ENCODE results near the gene CNTD1. TPM values are rescaled to one million over a fixed set of nuclear protein-coding genes. Genes with fewer than 3 reads are reported as not detected.

CNTD1 gene
- not detected for total RNA-seq
- total RNA-seq (2013) = not detected

GRCh38 chr17:42798383-42799380 lies at the start of gene CNTD1, which contains the start of gene COA3:
TSS of gene CNTD1 (plus strand) at chr17:42798861. CDS start at chr17:42799068, 207 bp downstream.
TSS of gene COA3 (minus strand) at chr17:42798704. CDS start at chr17:42798681, 23 bp downstream.
- intact Hi-C loops (cut with micrococcal nuclease) = no loop called here
- WGBS (ENCODE audit: insufficient coverage) = 27% methylated on average over 66 of the region's 66 CpGs

DNA sequence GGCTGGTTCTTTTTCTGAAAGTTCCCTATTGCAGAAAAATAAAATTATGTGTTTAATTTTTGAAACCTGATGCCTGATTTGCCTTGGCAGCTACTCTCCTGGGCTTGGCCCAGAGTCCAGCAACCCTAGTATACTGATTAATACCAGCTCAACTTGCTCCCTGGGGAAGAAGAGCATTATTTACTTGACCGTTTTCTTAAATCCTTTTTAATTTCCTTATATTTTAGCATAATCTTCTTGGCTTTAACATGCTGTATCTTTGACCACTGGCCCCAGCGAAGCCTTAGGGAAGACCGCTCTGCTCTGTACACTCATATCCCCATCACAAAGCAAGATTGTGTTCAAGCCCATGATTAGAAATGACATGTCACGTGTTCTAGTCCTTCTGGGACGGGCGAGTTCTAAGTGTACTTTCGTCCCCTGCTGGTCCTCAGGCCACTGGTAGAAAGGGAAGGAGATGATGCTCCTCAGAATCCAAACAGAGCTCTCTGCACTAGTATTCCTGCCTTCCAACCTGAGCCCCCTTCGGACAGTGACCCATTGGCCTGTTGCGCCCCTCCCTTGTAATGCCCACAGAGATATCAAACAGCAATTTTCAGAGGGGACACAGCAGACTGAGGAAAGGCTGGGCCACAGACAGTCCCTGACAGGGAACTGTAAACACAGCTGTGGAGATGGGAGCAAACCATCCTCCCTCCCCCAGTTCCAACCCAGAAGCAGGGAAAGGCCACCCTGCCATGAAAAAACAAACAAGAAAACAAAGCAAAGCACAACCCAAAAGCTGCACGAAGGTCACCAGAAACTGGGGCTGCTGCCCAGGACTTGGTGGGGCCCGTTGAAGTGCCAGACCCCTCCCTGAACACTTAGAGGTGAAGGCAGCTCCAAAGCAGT lies 49.5 kb upstream of the CNTD1 start:
- no peak overlapping the region for H3K27ac ChIP-seq (ENCODE audit: low read length)
- Mint-ChIP-seq H3K27me3 (ENCODE audit: low read depth in 2 of 2) (peaks cover 16 to 25% of the 10 kb centered on the region in 2 donors), H3K4me1 (peaks cover 6 to 8% of the 10 kb centered on the region in 2 donors)

More at GRCh38 chr17:42798383-42799380, at the start of gene CNTD1, which contains the start of gene COA3:
- H3K9me3 Mint-ChIP-seq = no peaks in the 10 kb centered on the region
- H3K4me1 Mint-ChIP-seq = peaks cover 18 to 37% of the 10 kb centered on the region in 2 donors
- no peaks in the 10 kb centered on the region for H3K36me3 ChIP-seq (ENCODE audit: control insufficient read depth, insufficient read depth, low read length)
- H3K27ac ChIP-seq (ENCODE audit: low read length) = no peak within 1 kb of the TSS
- TF ChIP-seq, protein P1, sequence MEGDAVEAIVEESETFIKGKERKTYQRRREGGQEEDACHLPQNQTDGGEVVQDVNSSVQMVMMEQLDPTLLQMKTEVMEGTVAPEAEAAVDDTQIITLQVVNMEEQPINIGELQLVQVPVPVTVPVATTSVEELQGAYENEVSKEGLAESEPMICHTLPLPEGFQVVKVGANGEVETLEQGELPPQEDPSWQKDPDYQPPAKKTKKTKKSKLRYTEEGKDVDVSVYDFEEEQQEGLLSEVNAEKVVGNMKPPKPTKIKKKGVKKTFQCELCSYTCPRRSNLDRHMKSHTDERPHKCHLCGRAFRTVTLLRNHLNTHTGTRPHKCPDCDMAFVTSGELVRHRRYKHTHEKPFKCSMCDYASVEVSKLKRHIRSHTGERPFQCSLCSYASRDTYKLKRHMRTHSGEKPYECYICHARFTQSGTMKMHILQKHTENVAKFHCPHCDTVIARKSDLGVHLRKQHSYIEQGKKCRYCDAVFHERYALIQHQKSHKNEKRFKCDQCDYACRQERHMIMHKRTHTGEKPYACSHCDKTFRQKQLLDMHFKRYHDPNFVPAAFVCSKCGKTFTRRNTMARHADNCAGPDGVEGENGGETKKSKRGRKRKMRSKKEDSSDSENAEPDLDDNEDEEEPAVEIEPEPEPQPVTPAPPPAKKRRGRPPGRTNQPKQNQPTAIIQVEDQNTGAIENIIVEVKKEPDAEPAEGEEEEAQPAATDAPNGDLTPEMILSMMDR (IDR thresholded peaks at IDR 0.05) = no peak
- H3K27me3 Mint-ChIP-seq (ENCODE audit: low read depth in 2 of 2) = peaks cover 0 to 3% of the 10 kb centered on the region in 2 donors
- peak within 1 kb of the TSS; percentile 79 for H3K4me3 ChIP-seq (ENCODE audit: low read length)
- DNase-seq (peak; percentile 65 to 83), ATAC-seq (peak; percentile 92 to 100 (median 99))
- H3K36me3 Mint-ChIP-seq = no peaks in the 10 kb centered on the region
- H3K4me1 ChIP-seq (ENCODE audit: control insufficient read depth, insufficient read depth, low read length) = peaks cover 19% of the 10 kb centered on the region
- no peaks in the 10 kb centered on the region for H3K9me3 ChIP-seq (ENCODE audit: control insufficient read depth, insufficient read depth, low read length)
- H3K27me3 ChIP-seq (ENCODE audit: control insufficient read depth, insufficient read depth, low read length) = no peaks in the 10 kb centered on the region
- peak within 1 kb of the TSS; percentile 99 for H3K4me3 Mint-ChIP-seq
- H3K27ac Mint-ChIP-seq = peak within 1 kb of the TSS; percentile 85 to 90

GRCh38 chr17:42750739-42751344 lies 47.8 kb upstream of the CNTD1 start:
- H3K27ac ChIP-seq (ENCODE audit: low read length) = no peak overlapping the region
- ATAC-seq (no peak), DNase-seq (no peak)
- H3K4me3 ChIP-seq (ENCODE audit: low read length) = no peak overlapping the region
- H3K9me3 ChIP-seq (ENCODE audit: control insufficient read depth, insufficient read depth, low read length) = no peaks in the 10 kb centered on the region
- intact Hi-C loops (cut with micrococcal nuclease) = no loop called here
- H3K4me1 ChIP-seq (ENCODE audit: control insufficient read depth, insufficient read depth, low read length) = no peaks in the 10 kb centered on the region
- no peaks in the 10 kb centered on the region for H3K36me3 Mint-ChIP-seq
- peaks cover 6% of the 10 kb centered on the region for H3K27me3 ChIP-seq (ENCODE audit: control insufficient read depth, insufficient read depth, low read length)
- H3K27me3 Mint-ChIP-seq (ENCODE audit: low read depth in 2 of 2) = peaks cover 19 to 31% of the 10 kb centered on the region in 2 donors
- H3K36me3 ChIP-seq (ENCODE audit: control insufficient read depth, insufficient read depth, low read length) = no peaks in the 10 kb centered on the region
- H3K4me3 Mint-ChIP-seq = no peak overlapping the region
- H3K4me1 Mint-ChIP-seq = no peaks in the 10 kb centered on the region
- H3K27ac Mint-ChIP-seq = no peak overlapping the region
- no peaks in the 10 kb centered on the region for H3K9me3 Mint-ChIP-seq
- 6% methylated on average over 3 of the region's 3 CpGs for WGBS (ENCODE audit: insufficient coverage)
- TF ChIP-seq, protein P1 (IDR thresholded peaks at IDR 0.05) = no peak

More for the DNA sequence above, 49.5 kb upstream of the CNTD1 start:
- Histone ChIP-seq H3K4me1 (ENCODE audit: control insufficient read depth, insufficient read depth, low read length) (peaks cover 9% of the 10 kb centered on the region), H3K9me3 (ENCODE audit: control insufficient read depth, insufficient read depth, low read length) (no peaks in the 10 kb centered on the region), H3K4me3 (ENCODE audit: low read length) (no peak overlapping the region), H3K36me3 (ENCODE audit: control insufficient read depth, insufficient read depth, low read length) (no peaks in the 10 kb centered on the region), H3K27me3 (ENCODE audit: control insufficient read depth, insufficient read depth, low read length) (peaks cover 6% of the 10 kb centered on the region)
- no peak for DNase-seq
- H3K4me3 Mint-ChIP-seq = no peak overlapping the region
- no peaks in the 10 kb centered on the region for H3K36me3 Mint-ChIP-seq
- TF ChIP-seq, protein P1 (IDR thresholded peaks at IDR 0.05) = no peak
- H3K27ac Mint-ChIP-seq = no peak overlapping the region
- ATAC-seq = no peak
- H3K9me3 Mint-ChIP-seq = no peaks in the 10 kb centered on the region
- WGBS (ENCODE audit: insufficient coverage) = 94% methylated on average over 11 of the region's 11 CpGs
- intact Hi-C loops (cut with micrococcal nuclease) = no loop called here
